Endothelial cell of umbilical vein (primary cell): Measurements from ENCODE around the gene NRM.

Experiments
- FOS ChIP-seq: IDR thresholded peaks from 2 replicates; pipeline ENCODE4 v1.6.1; 2011; ENCODE audit warnings: mild to moderate bottlenecking, low read length, moderate library complexity, borderline replicate concordance; ENCODE audit not compliant: insufficient read depth
- POLR2A ChIP-seq: IDR thresholded peaks from 2 replicates; pipeline ENCODE4 v1.6.1; 2012; ENCODE audit warnings: low read depth, mild to moderate bottlenecking, control low read depth, low read length
- POLR2AphosphoS5 ChIP-seq: IDR thresholded peaks from 2 replicates; pipeline ENCODE4 v1.6.1; 2012; ENCODE audit warnings: low read depth, mild to moderate bottlenecking, control low read depth, low read length, moderate library complexity; ENCODE audit not compliant: insufficient read depth
- TF ChIP-seq, protein P1 (sequence below), 2 donors: IDR thresholded peaks; 1 replicate in 1 of 2; 2 replicates in 1 of 2; pipeline ENCODE4 v1.5.1; 2011; ENCODE audit warnings: low read length in 2 of 2, mild to moderate bottlenecking in 2 of 2, moderate library complexity in 2 of 2, control low read depth in 1 of 2, inconsistent platforms in 1 of 2, low read depth in 1 of 2; ENCODE audit not compliant: insufficient read depth in 1 of 2; ENCODE audit errors: extremely low read depth in 1 of 2

DNA sequence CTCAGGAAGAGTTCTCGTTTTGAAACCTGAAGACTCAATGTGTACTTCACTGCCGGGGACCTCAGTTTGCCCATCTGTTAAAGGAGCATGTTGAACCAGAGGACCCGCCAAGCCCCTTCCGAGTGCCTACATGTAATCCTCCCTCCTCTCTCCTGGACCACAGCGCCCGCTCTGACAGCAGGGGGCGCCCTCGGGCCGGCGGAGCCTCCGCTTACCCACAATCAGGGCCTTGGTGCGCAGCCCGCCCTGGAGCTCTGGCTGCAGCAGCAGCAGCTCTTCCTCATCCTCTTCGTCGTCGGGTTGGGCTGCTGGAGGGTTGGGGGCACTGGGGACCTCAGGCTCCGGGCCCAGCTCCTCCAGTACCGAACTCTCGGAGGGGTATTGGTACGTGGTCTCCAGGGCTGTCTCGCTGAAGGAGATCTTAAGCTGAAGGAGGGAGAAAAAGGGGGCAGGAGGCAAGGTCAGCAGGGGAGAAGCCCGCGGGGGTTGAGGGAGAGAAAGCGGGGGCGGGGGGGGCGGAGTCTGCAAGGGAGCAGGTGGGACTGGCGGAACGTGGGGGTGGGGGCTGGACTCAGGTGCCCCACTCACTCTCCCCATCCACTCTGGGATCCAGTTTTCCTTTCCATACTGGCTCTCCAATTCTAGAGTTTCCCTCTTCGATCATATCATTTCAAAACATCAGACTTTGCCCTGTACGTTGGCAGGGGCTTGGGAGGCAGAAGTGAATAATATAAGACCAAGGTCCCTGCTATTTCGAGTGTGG, 11.6 kb downstream of the NRM start:
- TF ChIP-seq, protein P1, sequence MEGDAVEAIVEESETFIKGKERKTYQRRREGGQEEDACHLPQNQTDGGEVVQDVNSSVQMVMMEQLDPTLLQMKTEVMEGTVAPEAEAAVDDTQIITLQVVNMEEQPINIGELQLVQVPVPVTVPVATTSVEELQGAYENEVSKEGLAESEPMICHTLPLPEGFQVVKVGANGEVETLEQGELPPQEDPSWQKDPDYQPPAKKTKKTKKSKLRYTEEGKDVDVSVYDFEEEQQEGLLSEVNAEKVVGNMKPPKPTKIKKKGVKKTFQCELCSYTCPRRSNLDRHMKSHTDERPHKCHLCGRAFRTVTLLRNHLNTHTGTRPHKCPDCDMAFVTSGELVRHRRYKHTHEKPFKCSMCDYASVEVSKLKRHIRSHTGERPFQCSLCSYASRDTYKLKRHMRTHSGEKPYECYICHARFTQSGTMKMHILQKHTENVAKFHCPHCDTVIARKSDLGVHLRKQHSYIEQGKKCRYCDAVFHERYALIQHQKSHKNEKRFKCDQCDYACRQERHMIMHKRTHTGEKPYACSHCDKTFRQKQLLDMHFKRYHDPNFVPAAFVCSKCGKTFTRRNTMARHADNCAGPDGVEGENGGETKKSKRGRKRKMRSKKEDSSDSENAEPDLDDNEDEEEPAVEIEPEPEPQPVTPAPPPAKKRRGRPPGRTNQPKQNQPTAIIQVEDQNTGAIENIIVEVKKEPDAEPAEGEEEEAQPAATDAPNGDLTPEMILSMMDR (IDR thresholded peaks at IDR 0.05; ENCODE audit: extremely low read depth in 1 of 2, insufficient read depth in 1 of 2, low read depth in 1 of 2, low read length in 2 of 2) = peak; percentile 95 to 96
- peak; percentile 48 for TF ChIP-seq POLR2AphosphoS5
- no peak for TF ChIP-seq FOS
- TF ChIP-seq POLR2A = no peak
